Natural killer cell (primary cell): ENCODE data around the gene SIM1. TPM values are rescaled to one million over a fixed set of nuclear protein-coding genes. Genes with fewer than 3 reads are reported as not detected.

ENCODE experiments used
- ATAC-seq, 3 donors: fragments of 150-1000 bp in 2 of 3; fragments of 200-7000 bp in 1 of 3; cut with Tn5 transposase; 1 replicate in 1 of 3; 2 replicates in 2 of 3; pipeline ENCODE4 v1.10.0; 2021; ENCODE audit warnings: mild to moderate bottlenecking in 2 of 3, moderate library complexity in 2 of 3
- DNase-seq, 2 donors: peaks; one replicate each; pipeline versions ENCODE4 v3.0.0 to v3.0.0-alpha.2; 2013 to 2021; ENCODE audit warnings: mixed read lengths in 1 of 2
- H3K27ac ChIP-seq: one replicate; pipeline ENCODE4 v1.5.1; 2013; ENCODE audit warnings: mild to moderate bottlenecking, low read length
- H3K27me3 ChIP-seq: one replicate; pipeline ENCODE4 v1.6.1; 2013; ENCODE audit warnings: low read length; ENCODE audit not compliant: control insufficient read depth, insufficient read depth
- H3K36me3 ChIP-seq: one replicate; pipeline ENCODE4 v1.6.1; 2013; ENCODE audit warnings: low read length; ENCODE audit not compliant: control insufficient read depth, insufficient read depth
- H3K4me1 ChIP-seq: one replicate; pipeline ENCODE4 v1.6.1; 2013; ENCODE audit warnings: low read length; ENCODE audit not compliant: control insufficient read depth, insufficient read depth
- H3K4me3 ChIP-seq: one replicate; pipeline ENCODE4 v1.5.1; 2013; ENCODE audit warnings: low read length
- H3K9me3 ChIP-seq: one replicate; pipeline ENCODE4 v1.6.1; 2013; ENCODE audit warnings: low read length; ENCODE audit not compliant: control insufficient read depth, insufficient read depth
- H3K27ac Mint-ChIP-seq, 2 donors: one replicate each; pipeline ENCODE4 v1.8.0; 2022; ENCODE audit warnings: mild to moderate bottlenecking in 2 of 2, mixed read lengths in 2 of 2, moderate library complexity in 1 of 2
- H3K27me3 Mint-ChIP-seq, 2 donors: one replicate each; pipeline ENCODE4 v1.8.0; 2022; ENCODE audit warnings: low read depth in 2 of 2, mixed read lengths in 2 of 2
- H3K36me3 Mint-ChIP-seq: one replicate; pipeline ENCODE4 v1.8.0; 2022; ENCODE audit warnings: mixed read lengths
- H3K4me1 Mint-ChIP-seq, 2 donors: one replicate each; pipeline ENCODE4 v1.8.0; 2022; ENCODE audit warnings: mixed read lengths in 2 of 2
- H3K4me3 Mint-ChIP-seq: one replicate; pipeline ENCODE4 v1.8.0; 2022; ENCODE audit warnings: mild to moderate bottlenecking, moderate library complexity, mixed read lengths
- H3K9me3 Mint-ChIP-seq, 2 donors: one replicate each; pipeline ENCODE4 v1.8.0; 2022; ENCODE audit warnings: mixed read lengths in 2 of 2
- WGBS: methylation state at CpG from one replicate; pipeline ENCODE4 v1.1.7; 2013; ENCODE audit warnings: missing lambda C conversion rate; ENCODE audit not compliant: insufficient coverage; 5-methylcytosine and 5-hydroxymethylcytosine counted together
- intact Hi-C: fragments of 100-400 bp; cut with micrococcal nuclease; formaldehyde crosslinking; loops from one replicate; pipeline ENCODE4 v1.14.2; 2022
- total RNA-seq, 4 donors: library from RNA; stranded (reverse); fragments of 120-200 nt in 1 of 4; gene quantifications; one replicate each; pipeline versions ENCODE4 v1.2.3 to v1.2.4, GENCODE V29; 2013 to 2022
- TF ChIP-seq, protein P1 (sequence below): fragments of 200-600 bp; IDR thresholded peaks from one replicate; pipeline ENCODE4 v1.8.0; 2022; ENCODE audit warnings: antibody characterized with exemption

Gene SIM1
- total RNA-seq, 3 donors from 2014 or later (not counting 1 experiment from before 2014, with no cell fraction given): not detected

- intact Hi-C loops: no loop called here
- H3K36me3 Mint-ChIP-seq: no peaks in the 10 kb centered on the region
- Histone ChIP-seq H3K27ac (no peak overlapping the region), H3K4me3 (no peak overlapping the region), H3K9me3 (no peaks in the 10 kb centered on the region), H3K27me3 (no peaks in the 10 kb centered on the region), H3K36me3 (no peaks in the 10 kb centered on the region), H3K4me1 (no peaks in the 10 kb centered on the region)
- DNase-seq (no peak), ATAC-seq (no peak)
- no peaks in the 10 kb centered on the region for H3K27me3 Mint-ChIP-seq
- no peaks in the 10 kb centered on the region for H3K4me1 Mint-ChIP-seq
- H3K27ac Mint-ChIP-seq: no peak overlapping the region
- H3K4me3 Mint-ChIP-seq: no peak overlapping the region
- no peaks in the 10 kb centered on the region for H3K9me3 Mint-ChIP-seq
- TF ChIP-seq, protein P1, sequence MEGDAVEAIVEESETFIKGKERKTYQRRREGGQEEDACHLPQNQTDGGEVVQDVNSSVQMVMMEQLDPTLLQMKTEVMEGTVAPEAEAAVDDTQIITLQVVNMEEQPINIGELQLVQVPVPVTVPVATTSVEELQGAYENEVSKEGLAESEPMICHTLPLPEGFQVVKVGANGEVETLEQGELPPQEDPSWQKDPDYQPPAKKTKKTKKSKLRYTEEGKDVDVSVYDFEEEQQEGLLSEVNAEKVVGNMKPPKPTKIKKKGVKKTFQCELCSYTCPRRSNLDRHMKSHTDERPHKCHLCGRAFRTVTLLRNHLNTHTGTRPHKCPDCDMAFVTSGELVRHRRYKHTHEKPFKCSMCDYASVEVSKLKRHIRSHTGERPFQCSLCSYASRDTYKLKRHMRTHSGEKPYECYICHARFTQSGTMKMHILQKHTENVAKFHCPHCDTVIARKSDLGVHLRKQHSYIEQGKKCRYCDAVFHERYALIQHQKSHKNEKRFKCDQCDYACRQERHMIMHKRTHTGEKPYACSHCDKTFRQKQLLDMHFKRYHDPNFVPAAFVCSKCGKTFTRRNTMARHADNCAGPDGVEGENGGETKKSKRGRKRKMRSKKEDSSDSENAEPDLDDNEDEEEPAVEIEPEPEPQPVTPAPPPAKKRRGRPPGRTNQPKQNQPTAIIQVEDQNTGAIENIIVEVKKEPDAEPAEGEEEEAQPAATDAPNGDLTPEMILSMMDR: no peak
- 17% methylated on average over 3 of the region's 3 CpGs for WGBS
Measured at GRCh38 chr6:100376103-100376502, 88.6 kb downstream of the SIM1 start.

GRCh38 chr6:100372326-100373091 lies 92.2 kb downstream of the SIM1 start:
- TF ChIP-seq, protein P1: no peak
- WGBS: 64% methylated on average over 11 of the region's 11 CpGs
- Mint-ChIP-seq H3K27ac (no peak overlapping the region), H3K9me3 (no peaks in the 10 kb centered on the region), H3K27me3 (no peaks in the 10 kb centered on the region), H3K4me3 (no peak overlapping the region), H3K36me3 (no peaks in the 10 kb centered on the region), H3K4me1 (no peaks in the 10 kb centered on the region)
- no peak overlapping the region for H3K27ac ChIP-seq
- H3K9me3 ChIP-seq: no peaks in the 10 kb centered on the region
- no peaks in the 10 kb centered on the region for H3K36me3 ChIP-seq
- DNase-seq (no peak), ATAC-seq (no peak)
- no peak overlapping the region for H3K4me3 ChIP-seq
- no peaks in the 10 kb centered on the region for H3K4me1 ChIP-seq
- intact Hi-C loops: no loop called here
- H3K27me3 ChIP-seq: no peaks in the 10 kb centered on the region

DNA sequence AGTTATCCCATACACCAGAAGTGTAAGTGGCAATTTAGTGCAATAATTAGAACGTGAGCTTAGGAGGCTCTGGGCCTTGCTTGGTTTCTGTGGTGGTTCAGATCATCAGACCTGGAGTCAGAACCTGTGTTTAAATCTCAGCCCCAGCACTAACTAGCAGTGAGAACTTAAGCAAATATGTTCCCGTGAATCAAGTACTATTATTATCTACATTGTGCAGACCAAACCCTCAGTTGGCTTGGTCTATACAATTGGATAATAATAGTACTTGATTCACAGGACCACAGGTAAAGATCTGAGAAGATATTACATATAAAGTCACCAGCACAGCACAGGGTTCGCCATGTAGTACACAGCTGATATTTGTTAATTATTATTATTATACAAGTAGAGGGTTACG lies 93.1 kb downstream of the SIM1 start:
- H3K4me3 ChIP-seq: no peak overlapping the region
- no peak for ATAC-seq
- TF ChIP-seq, protein P1: no peak

GRCh38 chr6:100370265-100370664 lies 94.5 kb downstream of the SIM1 start:
- no peak overlapping the region for H3K27ac ChIP-seq
- no peak overlapping the region for H3K4me3 ChIP-seq
- intact Hi-C loops: no loop called here
- Mint-ChIP-seq H3K9me3 (peaks cover 0 to 3% of the 10 kb centered on the region in 2 donors), H3K36me3 (no peaks in the 10 kb centered on the region), H3K4me3 (no peak overlapping the region), H3K27me3 (no peaks in the 10 kb centered on the region), H3K27ac (no peak overlapping the region), H3K4me1 (no peaks in the 10 kb centered on the region)
- DNase-seq: no peak
- no peaks in the 10 kb centered on the region for H3K36me3 ChIP-seq
- no peaks in the 10 kb centered on the region for H3K27me3 ChIP-seq
- no peak for ATAC-seq
- no CpG with 5 or more reads among the region's 1 CpG for WGBS
- H3K4me1 ChIP-seq: no peaks in the 10 kb centered on the region
- H3K9me3 ChIP-seq: no peaks in the 10 kb centered on the region
- TF ChIP-seq, protein P1: no peak

More for the DNA sequence above, 93.1 kb downstream of the SIM1 start:
- no peaks in the 10 kb centered on the region for H3K4me1 ChIP-seq
- Mint-ChIP-seq H3K4me1 (no peaks in the 10 kb centered on the region), H3K27ac (no peak overlapping the region), H3K4me3 (no peak overlapping the region), H3K27me3 (no peaks in the 10 kb centered on the region), H3K36me3 (no peaks in the 10 kb centered on the region), H3K9me3 (no peaks in the 10 kb centered on the region)
- intact Hi-C loops: no loop called here
- no peak overlapping the region for H3K27ac ChIP-seq
- DNase-seq: no peak
- H3K36me3 ChIP-seq: no peaks in the 10 kb centered on the region
- no peaks in the 10 kb centered on the region for H3K27me3 ChIP-seq
- H3K9me3 ChIP-seq: no peaks in the 10 kb centered on the region
- 95% methylated on average over 2 of the region's 4 CpGs for WGBS
